GM12872 (cell line): ENCODE data around the gene ARID1A.

Source experiments
- TF ChIP-seq, protein P1 (sequence below): IDR thresholded peaks from 3 replicates; pipeline ENCODE4 v1.5.1; 2011; ENCODE audit warnings: low read depth, mild to moderate bottlenecking, low read length, moderate library complexity; ENCODE audit not compliant: insufficient read depth

The ARID1A gene

DNA sequence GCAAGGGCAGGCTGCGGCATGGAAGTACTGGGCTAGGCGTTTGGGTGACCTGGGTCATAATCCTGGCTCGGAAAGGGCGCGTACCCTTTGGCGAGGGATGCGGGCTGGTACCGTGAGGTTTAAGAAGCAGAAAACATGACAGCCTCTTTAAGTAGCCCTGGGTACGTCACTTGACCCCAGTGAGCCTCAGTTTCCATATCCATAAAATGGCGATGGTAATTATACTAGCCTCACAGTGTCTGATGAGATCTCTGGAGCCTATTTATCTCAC is 92.6 kb downstream of the ARID1A start:
- TF ChIP-seq, protein P1, sequence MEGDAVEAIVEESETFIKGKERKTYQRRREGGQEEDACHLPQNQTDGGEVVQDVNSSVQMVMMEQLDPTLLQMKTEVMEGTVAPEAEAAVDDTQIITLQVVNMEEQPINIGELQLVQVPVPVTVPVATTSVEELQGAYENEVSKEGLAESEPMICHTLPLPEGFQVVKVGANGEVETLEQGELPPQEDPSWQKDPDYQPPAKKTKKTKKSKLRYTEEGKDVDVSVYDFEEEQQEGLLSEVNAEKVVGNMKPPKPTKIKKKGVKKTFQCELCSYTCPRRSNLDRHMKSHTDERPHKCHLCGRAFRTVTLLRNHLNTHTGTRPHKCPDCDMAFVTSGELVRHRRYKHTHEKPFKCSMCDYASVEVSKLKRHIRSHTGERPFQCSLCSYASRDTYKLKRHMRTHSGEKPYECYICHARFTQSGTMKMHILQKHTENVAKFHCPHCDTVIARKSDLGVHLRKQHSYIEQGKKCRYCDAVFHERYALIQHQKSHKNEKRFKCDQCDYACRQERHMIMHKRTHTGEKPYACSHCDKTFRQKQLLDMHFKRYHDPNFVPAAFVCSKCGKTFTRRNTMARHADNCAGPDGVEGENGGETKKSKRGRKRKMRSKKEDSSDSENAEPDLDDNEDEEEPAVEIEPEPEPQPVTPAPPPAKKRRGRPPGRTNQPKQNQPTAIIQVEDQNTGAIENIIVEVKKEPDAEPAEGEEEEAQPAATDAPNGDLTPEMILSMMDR: no peak

GRCh38 chr1:26788836-26789611 is 93.2 kb downstream of the ARID1A start:
- TF ChIP-seq, protein P1: peak; percentile 92

DNA sequence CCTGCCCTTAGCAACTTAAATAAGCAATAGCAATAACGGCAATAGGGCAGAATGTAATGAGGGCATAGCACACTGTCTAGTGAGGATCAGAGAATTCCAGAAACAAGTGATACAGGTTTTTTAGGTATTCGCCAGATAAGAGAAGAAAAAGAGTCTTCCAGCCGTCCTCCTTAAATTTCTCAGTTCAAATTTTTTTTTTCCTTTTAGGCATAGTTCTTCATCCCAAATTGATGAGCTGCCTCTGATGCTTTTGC is 93.7 kb downstream of the ARID1A start:
- TF ChIP-seq, protein P1: no peak

DNA sequence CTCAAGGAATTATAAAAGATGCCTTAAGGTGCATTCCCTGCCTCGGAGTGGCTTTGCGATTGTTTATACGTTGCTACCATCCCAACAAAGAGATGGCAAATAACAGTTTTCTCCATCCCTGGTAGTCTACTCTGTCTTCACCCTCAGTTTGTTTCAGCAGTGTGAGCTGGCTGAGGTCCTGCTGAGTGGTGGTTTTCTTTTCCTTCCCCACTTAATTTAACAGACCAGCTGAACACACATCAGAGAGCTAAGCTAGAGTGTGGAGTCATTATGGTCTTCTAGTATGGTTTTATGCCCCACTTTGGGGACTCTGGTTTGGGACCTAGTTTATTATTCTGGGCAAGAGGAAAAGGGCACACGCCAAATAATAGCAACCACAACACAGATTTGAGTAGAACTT is 94.1 kb downstream of the ARID1A start:
- TF ChIP-seq, protein P1: no peak

DNA sequence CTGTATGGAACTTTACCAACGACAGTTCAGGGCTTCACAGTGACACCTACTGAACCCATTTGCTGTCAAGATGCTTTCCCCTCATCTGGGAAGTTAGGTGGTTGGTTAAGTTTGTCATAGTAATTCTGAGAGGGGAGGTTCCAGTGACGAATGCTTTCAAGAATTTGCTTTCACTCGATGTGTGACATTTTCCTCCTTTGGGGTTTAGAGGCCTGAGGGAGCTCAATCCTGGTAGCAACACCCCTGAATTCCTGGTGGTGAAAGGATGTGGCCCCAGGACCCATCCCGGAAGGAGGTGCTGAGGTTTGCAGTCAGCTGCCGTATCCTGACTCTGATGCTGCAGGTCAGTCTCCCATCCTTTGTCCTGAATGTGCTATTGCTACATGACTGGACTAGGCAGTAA is 94.7 kb downstream of the ARID1A start:
- TF ChIP-seq, protein P1: no peak

DNA sequence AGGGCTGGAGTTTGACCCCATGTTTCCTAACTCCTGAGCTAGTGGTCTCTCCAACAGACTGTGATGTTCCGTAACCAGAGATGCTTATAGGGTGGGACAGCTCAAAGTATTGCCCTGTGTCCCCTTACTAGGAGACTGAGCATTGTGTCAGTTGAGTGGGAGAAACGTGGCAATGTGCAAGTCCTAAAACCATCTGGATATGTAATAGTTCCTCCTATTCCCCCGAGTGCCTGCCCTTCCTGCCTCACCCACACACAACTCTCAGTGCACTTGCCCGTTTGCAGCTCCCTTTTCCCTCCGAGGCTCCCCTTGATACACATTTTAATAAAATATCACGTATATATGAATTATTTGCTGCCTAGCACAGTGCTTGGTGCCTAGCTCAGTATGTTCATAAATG is 95.3 kb downstream of the ARID1A start:
- TF ChIP-seq, protein P1: no peak

DNA sequence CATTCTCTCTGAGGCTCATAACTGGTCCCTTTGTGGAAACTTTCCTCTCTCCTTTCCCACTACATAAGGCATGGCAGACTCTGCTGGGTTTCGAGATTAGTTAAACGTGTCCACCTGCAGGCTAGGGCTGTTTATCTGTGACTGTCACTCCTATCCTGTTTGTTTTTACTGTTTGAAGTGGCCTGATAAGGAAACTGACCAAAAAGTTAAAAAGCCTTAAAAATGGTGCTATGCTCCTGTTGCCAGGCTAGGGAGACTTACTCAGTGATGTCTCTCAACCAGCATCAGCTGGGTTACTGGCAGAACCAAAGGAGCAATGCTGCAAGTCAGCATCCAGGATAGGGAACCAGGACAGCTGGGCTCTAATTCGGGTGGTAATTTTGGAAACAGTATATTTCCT is 95.8 kb downstream of the ARID1A start:
- TF ChIP-seq, protein P1: no peak
